ENCODE data around the gene PNPLA5.
A peak's percentile ranks its signal among the peaks of the same experiment; 100 is the strongest.

The PNPLA5 gene, protein sequence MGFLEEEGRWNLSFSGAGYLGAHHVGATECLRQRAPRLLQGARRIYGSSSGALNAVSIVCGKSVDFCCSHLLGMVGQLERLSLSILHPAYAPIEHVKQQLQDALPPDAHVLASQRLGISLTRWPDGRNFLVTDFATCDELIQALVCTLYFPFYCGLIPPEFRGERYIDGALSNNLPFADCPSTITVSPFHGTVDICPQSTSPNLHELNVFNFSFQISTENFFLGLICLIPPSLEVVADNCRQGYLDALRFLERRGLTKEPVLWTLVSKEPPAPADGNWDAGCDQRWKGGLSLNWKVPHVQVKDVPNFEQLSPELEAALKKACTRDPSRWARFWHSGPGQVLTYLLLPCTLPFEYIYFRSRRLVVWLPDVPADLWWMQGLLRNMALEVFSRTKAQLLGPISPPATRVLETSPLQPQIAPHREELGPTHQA

DNA sequence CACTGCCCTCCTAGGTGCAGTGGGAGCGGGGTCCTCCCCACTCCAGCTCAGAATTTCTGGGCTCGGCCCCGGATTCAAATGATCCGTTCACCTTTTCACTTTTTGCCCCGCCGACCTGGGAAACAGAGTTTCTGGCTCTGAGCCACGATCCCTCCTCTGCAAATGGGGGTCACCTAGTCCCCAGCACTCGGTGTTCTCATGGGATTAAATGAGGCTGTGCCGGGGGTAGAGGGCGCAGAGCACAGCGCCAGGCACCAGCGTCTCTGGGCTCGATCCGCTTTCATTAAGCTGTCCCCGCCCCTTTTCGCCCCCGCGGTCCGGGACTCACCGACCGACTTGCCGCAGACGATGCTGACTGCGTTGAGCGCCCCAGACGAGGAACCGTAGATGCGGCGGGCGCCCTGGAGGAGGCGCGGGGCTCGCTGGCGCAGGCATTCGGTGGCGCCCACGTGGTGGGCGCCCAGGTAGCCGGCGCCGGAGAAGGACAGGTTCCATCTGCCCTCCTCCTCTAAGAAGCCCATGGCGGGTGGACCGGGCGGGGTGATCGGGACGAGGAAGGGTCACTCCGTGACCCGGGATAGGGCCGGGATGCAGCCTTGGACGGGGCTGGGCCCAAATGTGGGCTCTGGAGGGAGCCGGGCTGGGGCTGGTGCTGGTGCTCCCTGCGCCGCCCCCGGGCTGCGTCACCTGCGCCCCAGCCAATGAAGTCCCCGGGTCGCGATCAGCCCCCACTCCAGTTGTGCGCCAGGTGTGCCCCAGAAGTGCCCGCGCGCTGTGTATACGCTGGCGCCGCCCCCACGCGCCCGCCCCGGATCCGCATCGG, at the start of gene PNPLA5:
Gene PNPLA5 (minus strand): TSS at position 654 of the 823 bp plus-strand sequence. CDS start 133 bp downstream, at position 521.
- H3K4me3 ChIP-seq (ENCODE audit: low read length), result peak within 1 kb of the TSS; percentile 34; the same call in 1 of the 2 replicates
- TF ChIP-seq, protein P1, sequence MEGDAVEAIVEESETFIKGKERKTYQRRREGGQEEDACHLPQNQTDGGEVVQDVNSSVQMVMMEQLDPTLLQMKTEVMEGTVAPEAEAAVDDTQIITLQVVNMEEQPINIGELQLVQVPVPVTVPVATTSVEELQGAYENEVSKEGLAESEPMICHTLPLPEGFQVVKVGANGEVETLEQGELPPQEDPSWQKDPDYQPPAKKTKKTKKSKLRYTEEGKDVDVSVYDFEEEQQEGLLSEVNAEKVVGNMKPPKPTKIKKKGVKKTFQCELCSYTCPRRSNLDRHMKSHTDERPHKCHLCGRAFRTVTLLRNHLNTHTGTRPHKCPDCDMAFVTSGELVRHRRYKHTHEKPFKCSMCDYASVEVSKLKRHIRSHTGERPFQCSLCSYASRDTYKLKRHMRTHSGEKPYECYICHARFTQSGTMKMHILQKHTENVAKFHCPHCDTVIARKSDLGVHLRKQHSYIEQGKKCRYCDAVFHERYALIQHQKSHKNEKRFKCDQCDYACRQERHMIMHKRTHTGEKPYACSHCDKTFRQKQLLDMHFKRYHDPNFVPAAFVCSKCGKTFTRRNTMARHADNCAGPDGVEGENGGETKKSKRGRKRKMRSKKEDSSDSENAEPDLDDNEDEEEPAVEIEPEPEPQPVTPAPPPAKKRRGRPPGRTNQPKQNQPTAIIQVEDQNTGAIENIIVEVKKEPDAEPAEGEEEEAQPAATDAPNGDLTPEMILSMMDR (conservative IDR thresholded peaks at IDR 0.05; ENCODE audit: low read length), result no peak
- DNase-seq (ENCODE audit: low read depth), result no peak

DNA sequence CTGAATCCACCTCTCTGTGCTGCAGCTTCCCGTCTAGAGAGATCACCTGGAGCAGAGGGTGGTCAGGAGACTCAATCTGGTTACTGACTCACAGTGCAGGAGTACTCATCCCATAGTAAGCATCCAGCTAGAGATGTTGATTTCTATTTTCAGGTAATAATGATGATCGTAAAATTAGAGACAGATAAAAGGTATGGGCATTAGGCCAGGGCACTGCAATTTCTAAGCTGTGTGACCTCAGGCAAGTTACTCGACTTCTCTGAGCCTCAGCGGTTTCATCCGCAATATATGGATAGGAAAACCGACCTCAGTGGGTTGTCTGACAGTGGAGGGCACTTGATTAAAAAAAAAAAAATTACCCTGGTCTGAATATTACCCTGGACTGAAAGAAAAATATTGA, 49.6 kb upstream of the PNPLA5 start:
- TF ChIP-seq, protein P1 (conservative IDR thresholded peaks at IDR 0.05; ENCODE audit: low read length), result no peak
- no peak for DNase-seq (ENCODE audit: low read depth)
- no peak overlapping the region for H3K4me3 ChIP-seq (ENCODE audit: low read length)

DNA sequence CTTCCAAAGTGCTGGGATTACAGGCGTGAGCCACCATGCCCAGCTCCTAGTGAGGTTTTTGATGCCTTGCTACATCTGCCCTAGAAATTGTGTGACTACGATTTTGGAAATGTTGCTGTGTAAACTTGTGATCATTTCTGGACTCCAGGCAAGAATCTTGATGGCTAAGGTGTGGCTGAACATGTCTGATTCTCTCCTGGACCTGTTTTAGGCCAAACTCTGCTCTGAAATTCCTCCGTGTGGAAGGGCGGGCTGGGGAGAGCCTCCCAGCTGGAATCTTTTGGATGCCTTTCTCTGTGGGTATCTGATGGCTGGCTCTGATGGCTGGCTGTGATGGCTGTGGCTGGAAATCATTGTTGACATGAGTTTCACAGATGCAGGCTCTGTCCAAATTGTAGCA, 40.0 kb upstream of the PNPLA5 start:
- no peak overlapping the region for H3K4me3 ChIP-seq (ENCODE audit: low read length)
- peak; percentile 57 for DNase-seq (ENCODE audit: low read depth)
- TF ChIP-seq, protein P1 (conservative IDR thresholded peaks at IDR 0.05; ENCODE audit: low read length), result no peak

DNA sequence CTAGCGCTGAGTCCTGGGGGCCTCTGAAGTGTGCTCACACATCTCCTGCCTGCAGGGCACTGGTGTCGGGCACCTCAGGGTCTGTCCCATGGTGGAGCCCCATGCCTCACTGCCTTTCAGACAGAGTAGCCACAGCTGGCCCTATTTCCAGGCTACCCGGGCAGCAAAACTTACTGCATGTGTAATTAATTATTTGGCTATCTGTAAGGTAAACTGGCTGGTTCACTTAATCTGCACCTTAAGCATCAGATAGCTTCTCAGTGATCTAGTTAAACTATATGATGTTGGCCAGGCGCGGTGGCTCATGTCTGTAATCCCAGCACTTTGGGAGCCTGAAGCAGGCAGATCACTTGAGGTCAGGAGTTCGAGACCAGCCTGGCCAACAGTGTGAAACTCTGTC, 37.1 kb upstream of the PNPLA5 start:
- DNase-seq (ENCODE audit: low read depth), result no peak
- TF ChIP-seq, protein P1 (conservative IDR thresholded peaks at IDR 0.05; ENCODE audit: low read length), result no peak
- no peak overlapping the region for H3K4me3 ChIP-seq (ENCODE audit: low read length)

DNA sequence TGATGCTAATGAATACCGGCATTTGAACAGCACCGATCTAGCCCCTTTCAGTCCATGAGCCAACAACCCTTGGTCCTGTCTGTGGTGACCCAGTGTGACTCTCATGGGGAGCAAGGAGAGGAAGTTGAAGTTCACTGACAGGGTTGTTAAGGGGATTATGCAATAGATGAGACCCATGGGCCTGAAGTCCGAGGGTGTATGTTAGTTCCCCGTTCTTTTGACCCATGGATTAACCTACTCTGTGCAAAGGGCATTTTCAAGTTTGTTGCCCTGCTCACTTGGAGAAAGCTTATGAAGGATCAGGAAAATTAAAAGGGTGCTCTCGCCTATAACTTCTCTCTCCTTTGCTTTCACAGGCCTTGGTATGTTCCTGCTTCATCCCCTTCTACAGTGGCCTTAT, 36.7 kb upstream of the PNPLA5 start:
- no peak for DNase-seq (ENCODE audit: low read depth)
- TF ChIP-seq, protein P1 (conservative IDR thresholded peaks at IDR 0.05; ENCODE audit: low read length), result no peak
- H3K4me3 ChIP-seq (ENCODE audit: low read length), result no peak overlapping the region

DNA sequence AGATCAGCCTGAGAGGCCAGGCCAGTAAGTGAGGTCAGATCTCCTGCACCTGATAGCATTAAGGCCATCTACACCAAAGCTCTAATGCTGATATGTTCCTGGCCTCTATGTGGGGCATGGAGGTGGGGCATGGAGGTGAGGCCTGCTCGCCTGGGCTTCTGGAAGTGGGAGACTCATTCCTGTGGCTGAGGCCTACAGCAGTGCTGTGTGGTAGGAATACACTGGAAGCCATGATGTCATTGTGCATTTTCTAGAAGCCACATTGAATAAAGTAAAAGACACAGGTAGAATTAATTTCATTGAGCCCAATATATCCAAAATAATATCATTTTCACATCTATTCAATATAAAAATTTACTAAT, 34.5 kb upstream of the PNPLA5 start:
- TF ChIP-seq, protein P1 (conservative IDR thresholded peaks at IDR 0.05; ENCODE audit: low read length), result no peak
- DNase-seq (ENCODE audit: low read depth), result no peak
- H3K4me3 ChIP-seq (ENCODE audit: low read length), result no peak overlapping the region
